OCI-LY3 (cell line): Measurements from ENCODE around the gene SLC19A3.

Experiments used
- H2AFZ ChIP-seq: fragments of 200-600, 300-600 bp; shearing (Covaris generic); 2 replicates; pipeline ENCODE4 v1.6.0; 2014; ENCODE audit warnings: antibody characterized with exemption, low read depth, low read length
- H3K27ac ChIP-seq: fragments of 200-600, 300-600 bp; sonication (generic); 2 replicates; pipeline ENCODE4 v1.5.1; 2014; ENCODE audit warnings: mild to moderate bottlenecking, low read length, moderate library complexity, mixed read lengths
- H3K27me3 ChIP-seq: fragments of 200-600, 300-600 bp; sonication (generic); 2 replicates; pipeline ENCODE4 v1.6.1; 2014; ENCODE audit warnings: low read depth, low read length, mixed read lengths
- H3K36me3 ChIP-seq: fragments of 200-600, 300-600 bp; sonication (generic); replicated peaks from 2 replicates; pipeline ENCODE3; 2014; ENCODE audit warnings: low read depth, low read length, mixed read lengths
- H3K4me1 ChIP-seq: fragments of 300-600, 200-600 bp; sonication (generic); 2 replicates; pipeline ENCODE4 v1.6.1; 2014; ENCODE audit warnings: low read length, mixed read lengths
- H3K4me2 ChIP-seq: fragments of 200-600, 300-600 bp; sonication (generic); 2 replicates; pipeline ENCODE4 v1.6.1; 2014; ENCODE audit warnings: low read length, mixed read lengths
- H3K4me3 ChIP-seq: fragments of 300-600, 200-600 bp; sonication (generic); 2 replicates; pipeline ENCODE4 v1.5.1; 2014; ENCODE audit warnings: antibody characterized with exemption, mild to moderate bottlenecking, low read length, moderate library complexity
- H3K79me2 ChIP-seq: fragments of 300-600, 200-600 bp; shearing (Covaris generic); 2 replicates; pipeline ENCODE4 v1.6.1; 2014; ENCODE audit warnings: mild to moderate bottlenecking, low read length, mixed read lengths
- H3K9ac ChIP-seq: fragments of 300-600, 200-600 bp; shearing (Covaris generic); 2 replicates; pipeline ENCODE4 v1.6.0; 2014; ENCODE audit warnings: mild to moderate bottlenecking, low read length, moderate library complexity
- H3K9me3 ChIP-seq: fragments of 200-600, 300-600 bp; shearing (Covaris generic); 2 replicates; pipeline ENCODE4 v1.6.1; 2014; ENCODE audit warnings: low read length, mixed read lengths; ENCODE audit not compliant: insufficient read depth
- H4K20me1 ChIP-seq: fragments of 200-600, 300-600 bp; sonication (generic); 2 replicates; pipeline ENCODE4 v1.6.1; 2016; ENCODE audit warnings: low read length, mixed read lengths; ENCODE audit not compliant: insufficient read depth
- CTCF ChIP-seq: fragments of 200-600, 300-600 bp; sonication (generic); IDR thresholded peaks from 2 replicates; pipeline ENCODE4 v1.5.1; 2014; ENCODE audit warnings: antibody characterized with exemption, low read length, low read depth
- EZH2phosphoT487 ChIP-seq: fragments of 200-600 bp; shearing (Covaris generic); IDR thresholded peaks from 2 replicates; pipeline ENCODE4 v1.6.1; 2018; ENCODE audit warnings: antibody characterized with exemption, mixed run types, low read depth

Gene SLC19A3

GRCh38 chr2:227661025-227661649 is 56.7 kb downstream of the SLC19A3 start:
- H3K9me3 ChIP-seq: no peaks in the 10 kb centered on the region
- H3K27me3 ChIP-seq: no peaks in the 10 kb centered on the region
- H3K9ac ChIP-seq: no peak overlapping the region
- no peaks in the 10 kb centered on the region for H3K36me3 ChIP-seq
- H4K20me1 ChIP-seq: no peaks in the 10 kb centered on the region
- H3K4me1 ChIP-seq: no peaks in the 10 kb centered on the region
- TF ChIP-seq CTCF (no peak), EZH2phosphoT487 (no peak)
- H3K4me2 ChIP-seq: no peak overlapping the region
- no peak overlapping the region for H3K4me3 ChIP-seq
- no peaks in the 10 kb centered on the region for H3K79me2 ChIP-seq
- H2AFZ ChIP-seq: no peak overlapping the region
- H3K27ac ChIP-seq: no peak overlapping the region

- H2AFZ ChIP-seq: no peak overlapping the region
These were observed 60.5 kb downstream of the SLC19A3 start for GRCh38 chr2:227657199-227657845.

GRCh38 chr2:227655454-227655853 is 62.4 kb downstream of the SLC19A3 start:
- no peak overlapping the region for H3K27ac ChIP-seq
- no peaks in the 10 kb centered on the region for H3K36me3 ChIP-seq
- no peak overlapping the region for H3K4me2 ChIP-seq
- H4K20me1 ChIP-seq: no peaks in the 10 kb centered on the region
- H2AFZ ChIP-seq: no peak overlapping the region
- TF ChIP-seq CTCF (no peak), EZH2phosphoT487 (no peak)
- no peaks in the 10 kb centered on the region; the same call in 1 of the 2 replicates for H3K27me3 ChIP-seq
- H3K4me1 ChIP-seq: no peaks in the 10 kb centered on the region
- no peak overlapping the region for H3K4me3 ChIP-seq
- H3K79me2 ChIP-seq: no peaks in the 10 kb centered on the region
- H3K9me3 ChIP-seq: no peaks in the 10 kb centered on the region
- H3K9ac ChIP-seq: no peak overlapping the region

More at GRCh38 chr2:227657199-227657845, 60.5 kb downstream of the SLC19A3 start:
- Histone ChIP-seq H3K79me2 (no peaks in the 10 kb centered on the region), H3K27me3 (no peaks in the 10 kb centered on the region; the same call in 1 of the 2 replicates), H3K4me1 (no peaks in the 10 kb centered on the region), H3K9ac (no peak overlapping the region), H3K36me3 (no peaks in the 10 kb centered on the region), H3K4me2 (no peak overlapping the region), H3K27ac (no peak overlapping the region), H3K4me3 (no peak overlapping the region), H4K20me1 (no peaks in the 10 kb centered on the region), H3K9me3 (no peaks in the 10 kb centered on the region)
- TF ChIP-seq CTCF: no peak
- TF ChIP-seq EZH2phosphoT487: no peak

- Histone ChIP-seq H3K27me3 (no peaks in the 10 kb centered on the region; the same call in 1 of the 2 replicates), H3K36me3 (no peaks in the 10 kb centered on the region), H3K4me2 (no peak overlapping the region), H3K4me3 (no peak overlapping the region), H3K27ac (no peak overlapping the region), H3K9ac (no peak overlapping the region), H3K4me1 (no peaks in the 10 kb centered on the region), H3K79me2 (no peaks in the 10 kb centered on the region), H4K20me1 (no peaks in the 10 kb centered on the region), H2AFZ (no peak overlapping the region), H3K9me3 (no peaks in the 10 kb centered on the region)
- TF ChIP-seq CTCF (no peak), EZH2phosphoT487 (no peak)
These were observed 63.4 kb downstream of the SLC19A3 start for GRCh38 chr2:227654426-227654825.
